KOPT-K1 (cell line): ENCODE data around the gene KRT16.
"Not testable (repeated sequence)": the region's sequence is repeated elsewhere in the genome, so short reads cannot be mapped to it uniquely, and the experiment has no call there.

Source experiments
- H3K27ac ChIP-seq: fragments of 200-600 bp; sonication (generic); 2 replicates; pipeline ENCODE4 v1.5.1; 2016; ENCODE audit warnings: antibody characterized with exemption, mild to moderate bottlenecking, low read depth, low read length; ENCODE audit not compliant: poor library complexity, severe bottlenecking
- H3K36me3 ChIP-seq: fragments of 200-600 bp; sonication (generic); 2 replicates; pipeline ENCODE4 v1.5.1; 2017; ENCODE audit warnings: antibody characterized with exemption, mild to moderate bottlenecking, low read length, moderate library complexity; ENCODE audit not compliant: insufficient read depth
- H3K9me3 ChIP-seq: fragments of 200-600 bp; sonication (generic); 2 replicates; pipeline ENCODE4 v1.5.1; 2017; ENCODE audit warnings: antibody characterized with exemption, low read length, mild to moderate bottlenecking; ENCODE audit not compliant: insufficient read depth, poor library complexity, severe bottlenecking

Gene KRT16

DNA sequence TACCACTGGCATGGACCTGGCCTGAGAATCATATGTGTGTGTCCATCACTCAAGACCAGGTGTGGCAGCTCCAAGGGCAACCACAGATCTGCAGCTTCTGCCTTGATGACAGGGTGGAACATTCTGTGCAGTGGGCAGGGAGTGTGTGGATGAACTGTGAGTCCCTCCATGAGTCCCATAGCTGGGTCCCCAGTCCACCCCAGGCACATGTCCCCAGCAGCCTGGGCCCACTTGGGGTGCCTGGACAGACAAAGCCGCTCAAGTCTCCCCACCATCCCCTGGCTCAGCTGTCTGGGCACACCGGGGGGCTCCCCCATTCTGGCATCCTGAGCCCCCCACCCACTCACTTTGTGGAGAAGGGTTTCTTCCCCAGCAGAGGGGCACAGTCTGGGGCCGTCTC, 4.6 kb upstream of the KRT16 start:
- Histone ChIP-seq H3K27ac (no peak overlapping the region), H3K9me3 (no peaks in the 10 kb centered on the region), H3K36me3 (no peaks in the 10 kb centered on the region)

DNA sequence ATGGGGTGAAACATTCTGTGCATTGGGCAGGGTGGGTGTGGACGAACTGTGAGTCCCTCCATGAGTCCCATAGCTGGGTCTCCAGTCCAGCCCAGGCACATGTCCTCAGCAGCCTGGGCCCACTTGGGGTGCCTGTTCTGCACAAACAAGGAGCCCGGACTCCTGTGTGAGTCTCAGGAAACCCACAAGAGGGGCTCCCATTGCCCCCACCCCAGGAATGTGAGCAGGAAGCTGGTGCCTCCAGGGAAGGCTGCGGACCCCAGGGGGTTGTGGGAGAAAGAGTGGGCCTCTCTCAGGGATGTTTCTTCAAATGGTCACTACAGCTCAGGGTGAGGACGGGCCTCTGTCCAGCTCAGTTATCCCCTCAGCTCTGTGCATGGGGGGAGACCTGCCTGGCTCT, 3.9 kb upstream of the KRT16 start:
- not testable (repeated sequence) for H3K9me3 ChIP-seq, H3K36me3 ChIP-seq, H3K27ac ChIP-seq

DNA sequence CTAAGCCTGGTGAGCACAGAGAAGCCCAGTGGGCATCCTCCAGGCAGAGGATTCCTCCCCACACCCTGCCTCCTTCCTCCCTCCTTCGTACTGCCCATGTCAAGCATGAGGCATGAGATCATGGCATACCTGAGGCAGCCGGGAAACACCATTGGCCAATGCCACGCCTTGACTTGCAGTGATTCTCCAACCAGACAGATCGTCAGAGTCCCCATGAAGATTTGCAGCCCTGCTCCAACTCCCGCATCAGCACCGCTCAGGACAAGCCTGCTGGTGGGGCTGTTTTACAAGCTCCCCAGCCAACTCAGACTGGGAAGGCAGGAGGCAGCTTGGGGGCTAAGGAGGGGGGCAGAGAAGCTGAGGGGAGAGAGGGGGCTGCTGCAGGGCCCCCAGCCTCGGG, 2.9 kb upstream of the KRT16 start:
- Histone ChIP-seq H3K9me3 (no peaks in the 10 kb centered on the region), H3K36me3 (no peaks in the 10 kb centered on the region), H3K27ac (no peak overlapping the region)

DNA sequence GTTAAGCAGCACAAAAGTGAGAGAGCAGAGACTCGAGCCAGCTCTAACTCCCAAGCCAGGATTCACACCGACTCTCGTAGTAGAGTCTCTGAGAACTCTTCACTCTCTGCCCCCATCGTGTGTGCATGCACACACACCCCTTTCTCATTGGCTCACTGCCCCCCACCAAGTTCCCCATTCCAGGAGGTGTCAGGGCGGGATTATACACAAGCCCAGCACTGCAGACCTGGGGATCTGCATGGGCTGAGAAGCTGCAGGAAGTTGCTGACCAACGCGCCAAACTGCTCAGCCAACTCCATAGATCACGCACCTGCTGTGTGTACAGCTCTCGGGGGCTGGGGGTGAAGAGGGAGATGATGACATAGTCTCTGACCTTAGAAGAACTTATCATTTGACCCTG, 2.2 kb upstream of the KRT16 start:
- not testable (repeated sequence) for H3K36me3 ChIP-seq, H3K27ac ChIP-seq, H3K9me3 ChIP-seq

DNA sequence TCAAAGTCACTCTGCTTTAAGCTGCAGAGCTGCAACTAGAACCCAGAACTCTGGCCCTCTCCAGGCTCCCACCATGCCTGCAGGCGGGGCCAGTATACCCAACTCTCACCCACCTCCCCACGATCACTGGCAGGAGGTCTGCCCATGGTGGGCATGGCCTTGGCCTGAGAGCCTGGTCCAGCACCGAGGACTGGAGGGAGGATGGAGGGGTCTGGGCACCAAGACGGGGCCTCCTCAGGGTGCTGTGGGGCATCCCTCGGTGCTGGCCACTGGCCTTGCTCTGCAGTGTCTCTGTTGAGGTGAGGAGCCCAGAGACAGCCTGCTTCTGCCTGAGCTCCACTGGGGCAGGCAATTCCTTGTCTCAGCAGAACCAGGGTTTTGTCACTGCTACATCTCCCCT, 1.5 kb upstream of the KRT16 start:
- no peaks in the 10 kb centered on the region for H3K9me3 ChIP-seq
- H3K36me3 ChIP-seq, result no peaks in the 10 kb centered on the region
- no peak overlapping the region for H3K27ac ChIP-seq

DNA sequence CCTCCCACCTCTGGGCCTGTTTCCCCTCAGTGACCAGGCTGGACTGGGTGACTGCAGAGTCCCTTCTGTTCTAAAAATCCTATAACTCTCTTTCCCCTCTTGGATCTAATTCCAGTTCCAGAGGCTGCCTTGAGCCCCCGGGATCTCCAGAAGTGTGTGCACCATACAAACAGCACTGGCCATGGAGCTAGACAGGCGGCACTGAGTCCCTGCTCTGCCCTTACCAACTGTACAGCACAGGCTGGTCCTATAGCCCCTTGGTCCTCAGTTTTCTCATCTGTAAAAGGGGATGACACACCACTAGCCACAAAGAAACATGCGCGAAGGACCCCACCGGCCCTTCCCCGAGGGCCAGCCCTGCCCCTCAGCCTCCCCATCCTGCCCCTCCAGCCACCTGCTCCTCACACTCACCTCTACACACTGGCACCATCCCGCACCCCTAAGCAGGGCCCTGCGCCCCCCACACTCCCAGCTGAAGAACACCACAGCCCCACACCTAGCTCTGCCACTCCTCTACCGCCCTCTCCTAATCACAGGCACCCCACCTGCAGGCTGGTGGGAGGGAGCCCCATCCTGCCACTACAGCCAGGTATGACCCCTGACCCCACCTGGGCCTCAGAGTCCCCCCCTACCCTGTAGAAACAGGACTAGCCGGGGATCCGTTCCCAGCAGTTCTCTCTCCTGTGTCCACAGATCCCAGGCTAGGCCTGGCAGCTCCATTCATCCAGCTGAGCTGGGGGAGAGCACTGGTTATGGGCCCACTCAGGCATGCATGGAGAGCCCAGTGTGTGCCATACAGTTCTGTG, 913 bp upstream of the KRT16 start:
- Histone ChIP-seq H3K36me3 (no peaks in the 10 kb centered on the region), H3K9me3 (no peaks in the 10 kb centered on the region), H3K27ac (no peak overlapping the region)

DNA sequence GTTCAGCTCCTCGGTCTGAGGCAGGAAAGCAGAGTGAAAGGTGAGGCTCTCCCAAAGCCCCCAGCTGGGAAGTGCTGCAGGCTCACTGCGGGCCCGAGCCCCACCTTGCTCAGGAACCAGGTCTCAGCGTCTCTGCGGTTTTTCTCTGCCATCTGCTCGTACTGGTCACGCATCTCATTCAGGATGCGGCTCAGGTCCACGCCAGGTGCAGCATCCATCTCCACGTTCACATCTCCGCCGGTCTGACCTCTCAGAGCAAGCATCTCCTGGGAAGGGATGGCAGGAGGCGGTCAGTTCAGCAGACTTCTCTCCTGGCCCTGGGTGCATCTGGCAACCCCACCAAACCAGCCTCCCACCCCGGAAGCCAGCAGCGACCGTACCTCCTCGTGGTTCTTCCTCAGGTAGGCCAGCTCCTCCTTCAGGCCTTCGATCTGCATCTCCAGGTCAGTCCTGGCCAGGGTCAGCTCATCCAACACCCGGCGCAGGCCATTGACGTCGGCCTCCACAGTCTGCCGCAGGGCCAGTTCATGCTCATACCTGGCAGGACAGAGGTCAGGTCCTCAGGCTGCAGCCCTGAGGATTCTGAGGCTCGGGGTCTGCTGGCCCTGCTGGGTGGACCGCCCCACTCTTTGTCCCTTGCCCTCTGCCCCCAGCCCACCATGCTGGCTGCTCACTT, 1.5 kb downstream of the KRT16 start:
- H3K36me3 ChIP-seq, result no peaks in the 10 kb centered on the region
- no peak overlapping the region for H3K27ac ChIP-seq
- peaks cover 13% of the 10 kb centered on the region for H3K9me3 ChIP-seq

DNA sequence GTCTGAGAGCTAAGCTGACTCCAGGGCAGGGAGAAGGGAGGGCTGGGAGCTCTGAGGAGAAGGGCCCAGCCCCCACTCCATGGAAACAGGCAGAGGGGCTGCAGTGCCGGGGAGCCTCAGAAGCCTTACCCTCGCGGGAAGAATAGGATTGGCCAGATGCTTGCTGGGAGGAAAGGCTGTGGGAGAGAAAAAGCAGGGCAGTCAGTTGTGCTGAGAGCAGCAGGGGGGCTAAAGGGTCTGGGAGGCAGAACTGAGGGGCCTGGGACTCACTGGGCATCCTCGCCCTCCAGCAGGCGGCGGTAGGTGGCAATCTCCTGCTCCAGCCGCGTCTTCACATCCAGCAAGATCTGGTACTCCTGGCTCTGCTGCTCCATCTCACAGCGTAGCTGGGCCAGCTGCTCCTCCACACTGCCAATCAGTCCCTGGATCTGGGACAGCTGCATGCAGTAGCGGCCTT, 2.5 kb downstream of the KRT16 start:
- not testable (repeated sequence) for H3K36me3 ChIP-seq, H3K27ac ChIP-seq
- peaks cover 18% of the 10 kb centered on the region for H3K9me3 ChIP-seq

DNA sequence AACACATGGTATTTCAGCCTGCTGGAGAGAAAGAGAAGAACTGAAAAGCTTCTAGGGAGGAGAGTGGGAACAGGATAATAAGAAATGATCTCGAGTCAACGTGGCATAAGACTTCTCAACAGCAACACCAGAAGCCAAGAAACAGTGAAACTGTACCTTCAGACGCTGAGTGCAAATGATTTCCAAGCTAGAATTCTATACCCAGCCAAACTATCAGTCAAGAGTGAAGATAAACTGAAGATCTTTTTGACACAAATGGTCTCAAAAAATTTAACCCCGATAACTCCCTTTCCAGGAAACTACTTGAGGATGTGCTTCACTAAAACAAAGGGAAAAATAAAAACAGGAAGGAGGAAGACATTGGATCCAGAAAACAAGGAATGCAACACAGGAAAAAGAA, 5.6 kb downstream of the KRT16 start:
- H3K9me3 ChIP-seq, result peaks cover 18% of the 10 kb centered on the region
- H3K36me3 ChIP-seq, result not testable (repeated sequence)

DNA sequence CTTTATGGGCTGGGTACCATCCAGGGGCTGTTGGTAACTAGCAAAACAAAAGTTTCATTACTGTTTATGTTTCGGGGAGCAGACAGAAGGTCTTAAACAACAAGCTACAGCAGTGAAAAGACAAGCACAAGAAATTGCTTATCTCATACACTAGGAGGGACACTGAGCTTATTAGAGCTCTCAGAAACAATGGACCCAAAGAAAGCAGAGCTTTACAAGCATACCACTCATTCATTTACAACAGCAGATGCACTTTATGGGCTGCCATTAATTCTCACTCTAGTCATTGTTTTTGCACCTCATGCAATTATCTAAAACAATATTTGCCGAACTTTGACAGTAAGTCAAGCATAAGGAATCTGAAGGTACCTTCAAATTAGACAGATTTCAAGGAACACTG, 10.0 kb downstream of the KRT16 start:
- no peaks in the 10 kb centered on the region for H3K36me3 ChIP-seq
- peaks cover 18% of the 10 kb centered on the region for H3K9me3 ChIP-seq
- H3K27ac ChIP-seq, result no peak overlapping the region

More for the DNA sequence above, 5.6 kb downstream of the KRT16 start:
- H3K27ac ChIP-seq, result not testable (repeated sequence)

DNA sequence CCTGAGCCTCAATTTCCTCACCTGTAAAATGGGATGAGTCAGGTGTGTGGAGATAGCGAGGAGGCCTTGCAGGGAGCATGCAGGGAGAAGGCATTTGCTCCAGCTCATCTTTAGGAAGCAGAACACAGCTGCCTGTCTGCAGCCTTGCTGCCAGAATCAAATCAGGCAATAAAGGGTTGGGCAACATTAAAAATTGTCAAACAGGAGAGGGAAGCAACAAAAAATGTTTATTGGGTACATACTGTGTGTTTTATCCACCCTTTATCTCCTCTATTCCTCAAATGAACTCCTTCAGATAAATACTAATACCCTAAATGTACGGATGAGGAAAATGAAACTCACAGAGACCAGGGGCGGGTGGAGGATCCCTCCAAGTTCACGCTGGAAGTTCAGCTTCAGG, 12.2 kb downstream of the KRT16 start:
- Histone ChIP-seq H3K27ac (no peak overlapping the region), H3K36me3 (no peaks in the 10 kb centered on the region), H3K9me3 (no peaks in the 10 kb centered on the region)

DNA sequence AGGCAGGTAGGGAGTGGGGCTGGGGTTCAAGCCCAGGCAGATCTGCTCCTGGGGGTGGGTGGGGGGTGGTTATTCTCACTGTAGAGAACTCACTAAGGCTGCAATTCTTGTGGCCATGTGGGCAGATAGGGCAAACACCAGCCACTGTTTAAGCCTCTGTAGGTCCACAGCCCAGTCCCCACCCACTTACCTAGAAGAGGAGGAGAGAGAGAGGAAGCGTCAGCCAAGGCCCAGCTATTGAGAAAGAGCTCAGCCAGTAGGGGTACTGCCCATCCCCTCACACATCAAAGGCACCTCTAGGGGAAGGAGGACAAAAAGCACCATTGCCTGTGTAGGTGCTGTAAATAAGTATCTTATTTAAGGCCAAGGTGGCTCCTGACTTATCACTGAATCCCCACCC, 12.9 kb downstream of the KRT16 start:
- no peaks in the 10 kb centered on the region for H3K9me3 ChIP-seq
- no peak overlapping the region for H3K27ac ChIP-seq

DNA sequence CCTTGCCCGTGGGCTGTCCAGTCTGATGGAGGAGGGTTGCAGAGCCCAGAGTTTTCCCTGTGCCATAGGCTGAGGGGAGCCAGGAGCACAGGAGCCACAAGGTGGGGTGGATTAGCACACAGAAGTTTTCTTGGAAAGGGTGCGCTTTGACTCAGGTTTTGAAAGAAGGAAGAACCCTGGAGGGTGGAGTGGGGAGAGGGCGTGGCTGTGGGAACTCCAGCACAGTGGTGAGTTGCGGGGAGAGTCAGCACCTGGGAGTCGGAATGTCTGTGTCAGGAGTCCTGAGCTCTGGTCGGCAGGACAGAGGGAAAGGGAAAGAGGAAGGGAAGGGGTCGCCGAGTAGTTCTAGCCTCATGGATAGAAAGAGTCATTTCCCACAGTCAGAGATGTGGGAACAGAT, 17.0 kb downstream of the KRT16 start:
- H3K9me3 ChIP-seq, result no peaks in the 10 kb centered on the region
- H3K36me3 ChIP-seq, result no peaks in the 10 kb centered on the region
- no peak overlapping the region for H3K27ac ChIP-seq

More for the DNA sequence above, 12.9 kb downstream of the KRT16 start:
- no peaks in the 10 kb centered on the region for H3K36me3 ChIP-seq

DNA sequence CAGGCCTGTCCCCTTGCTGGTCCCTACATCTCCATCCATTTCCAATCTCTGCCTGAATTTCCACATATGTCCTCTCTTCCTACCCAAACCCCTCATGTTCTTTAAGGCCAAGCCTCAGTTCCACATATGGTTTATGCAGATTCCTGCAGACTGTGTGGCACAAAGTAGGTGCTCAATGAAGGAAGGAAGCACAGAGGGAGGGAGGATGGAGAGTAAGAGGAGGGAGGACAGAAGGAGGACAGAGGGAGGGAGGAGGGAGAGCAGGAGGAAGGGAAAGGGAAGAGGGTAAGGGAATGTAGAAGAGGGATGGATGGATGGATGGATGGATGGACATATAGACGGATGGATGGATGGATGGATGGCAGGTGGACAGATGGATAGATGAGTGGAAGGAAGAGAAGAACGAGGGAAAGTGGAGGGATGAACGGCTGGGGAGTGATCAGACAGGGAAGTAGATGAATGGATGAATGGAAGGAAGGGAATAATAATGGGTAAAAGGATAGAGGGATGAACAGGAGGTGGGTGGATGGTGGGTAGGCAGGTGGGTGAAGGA, 18.1 kb downstream of the KRT16 start:
- Histone ChIP-seq H3K9me3 (no peaks in the 10 kb centered on the region), H3K27ac (no peak overlapping the region), H3K36me3 (no peaks in the 10 kb centered on the region)

DNA sequence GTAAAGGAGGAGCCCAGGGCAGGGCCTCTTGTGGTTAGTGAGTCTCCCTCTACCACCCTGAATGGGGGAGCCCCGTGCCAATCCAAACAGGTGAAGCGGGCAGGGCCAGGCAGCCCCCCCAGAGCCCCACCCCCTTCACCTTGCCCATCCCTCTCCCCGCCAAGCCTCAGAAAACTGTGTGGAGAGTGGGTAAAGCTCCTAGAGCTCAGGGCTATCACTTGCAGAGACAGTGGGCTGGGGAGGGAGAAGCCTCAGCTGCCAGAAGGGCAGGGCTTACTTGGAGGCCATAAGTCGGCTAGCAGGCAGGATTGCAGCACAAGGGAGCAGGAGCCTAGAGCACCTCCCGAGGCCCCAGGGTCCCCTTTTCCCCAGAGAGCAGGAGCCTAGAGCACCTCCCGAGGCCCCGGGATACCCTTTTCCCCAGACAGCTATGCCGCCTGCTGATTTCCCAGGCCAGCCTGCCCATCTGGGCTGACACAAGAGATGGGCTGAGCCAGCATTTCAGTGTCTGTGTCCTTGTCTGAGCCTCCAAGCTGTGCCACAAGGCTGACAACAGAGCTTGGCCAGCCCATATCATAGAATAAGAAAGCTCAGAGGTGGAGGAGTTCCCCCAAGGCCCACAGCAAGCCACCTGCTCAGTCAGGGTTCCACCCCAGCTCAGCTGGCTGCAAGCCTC, 19.1 kb downstream of the KRT16 start:
- Histone ChIP-seq H3K27ac (no peak overlapping the region), H3K9me3 (no peaks in the 10 kb centered on the region), H3K36me3 (no peaks in the 10 kb centered on the region)
